IMR-90 (cell line): ENCODE data around the gene PFDN1. TPM values are rescaled to one million over a fixed set of nuclear protein-coding genes. Genes with fewer than 3 reads are reported as not detected.
A peak's percentile ranks its signal among the peaks of the same experiment; 100 is the strongest.

ENCODE experiments used
- ATAC-seq: fragments of 200-7000 bp; cut with Tn5 transposase; 2 replicates; pipeline ENCODE4 v1.9.1; 2020; ENCODE audit warnings: low read depth, mild to moderate bottlenecking, moderate library complexity
- BruUV-seq: library from RNA; stranded (reverse); fragments of 400-500 nt; replicated peaks from 2 replicates; lab custom pipeline; 2021; lab: Mats Ljungman, UMichigan
- CTCF ChIA-PET: fragments of 300-600 bp; formaldehyde crosslinking; extraction: SDS; loops from one replicate; lab custom pipeline; 2021; ENCODE audit warnings: antibody characterized with exemption; lab: Yijun Ruan, JAX
- POLR2A ChIA-PET: fragments of 300-600 bp; sonication (Branson Sonifier 250); formaldehyde crosslinking; loops from one replicate; lab custom pipeline; 2022; ENCODE audit warnings: antibody characterized with exemption; ENCODE audit not compliant: unreplicated experiment; lab: Charles Lee
- DNase-seq: peaks from one replicate; pipeline ENCODE4 v3.0.0; 2013
- H2AFZ ChIP-seq: replicated peaks from 2 replicates; pipeline ENCODE3; 2013; ENCODE audit warnings: low read length, mild to moderate bottlenecking; ENCODE audit not compliant: poor library complexity
- H2AK5ac ChIP-seq: 2 replicates; pipeline ENCODE4 v1.6.1; 2013; ENCODE audit warnings: low read depth, low read length, inconsistent platforms
- H2AK9ac ChIP-seq: replicated peaks from 2 replicates; pipeline ENCODE3; 2013; ENCODE audit warnings: mild to moderate bottlenecking, low read depth, low read length, moderate library complexity; ENCODE audit not compliant: poor library complexity
- H2BK120ac ChIP-seq: 2 replicates; pipeline ENCODE4 v1.6.1; 2013; ENCODE audit warnings: low read depth, low read length, inconsistent platforms
- H2BK15ac ChIP-seq: 3 replicates; pipeline ENCODE4 v1.6.1; 2013; ENCODE audit warnings: low read depth, low read length, inconsistent platforms
- H2BK20ac ChIP-seq: 2 replicates; pipeline ENCODE4 v1.6.1; 2013; ENCODE audit warnings: low read depth, mild to moderate bottlenecking, inconsistent platforms, low read length, moderate library complexity
- H2BK5ac ChIP-seq: 2 replicates; pipeline ENCODE4 v1.6.1; 2013; ENCODE audit warnings: mild to moderate bottlenecking, low read depth, low read length, inconsistent platforms; ENCODE audit not compliant: poor library complexity, severe bottlenecking
- H3K14ac ChIP-seq: replicated peaks from 2 replicates; pipeline ENCODE4 v1.6.1; 2013; ENCODE audit warnings: low read depth, low read length, inconsistent platforms
- H3K18ac ChIP-seq: 2 replicates; pipeline ENCODE4 v1.6.1; 2013; ENCODE audit warnings: low read depth, low read length, control low read depth
- H3K23ac ChIP-seq: 2 replicates; pipeline ENCODE4 v1.6.1; 2013; ENCODE audit warnings: low read depth, low read length, inconsistent platforms
- H3K27ac ChIP-seq: 2 replicates; pipeline ENCODE4 v1.5.1; 2013; ENCODE audit warnings: mild to moderate bottlenecking, control low read depth, low read length; ENCODE audit not compliant: insufficient read depth
- H3K27me3 ChIP-seq: 2 replicates; pipeline ENCODE4 v1.6.1; 2013; ENCODE audit warnings: low read length; ENCODE audit not compliant: control insufficient read depth, insufficient read depth
- H3K36me3 ChIP-seq: 2 replicates; pipeline ENCODE4 v1.6.1; 2013; ENCODE audit warnings: low read length, mixed read lengths; ENCODE audit not compliant: control insufficient read depth, insufficient read depth
- H3K4ac ChIP-seq: 2 replicates; pipeline ENCODE4 v1.6.1; 2013; ENCODE audit warnings: low read depth, low read length, inconsistent platforms
- H3K4me1 ChIP-seq: 2 replicates; pipeline ENCODE4 v1.6.1; 2013; ENCODE audit warnings: low read length, mixed read lengths; ENCODE audit not compliant: control insufficient read depth, insufficient read depth
- H3K4me2 ChIP-seq: 2 replicates; pipeline ENCODE4 v1.6.1; 2013; ENCODE audit warnings: low read depth, mild to moderate bottlenecking, control low read depth, low read length, moderate library complexity
- H3K4me3 ChIP-seq: 2 replicates; pipeline ENCODE4 v1.5.1; 2013; ENCODE audit warnings: low read depth, mild to moderate bottlenecking, control low read depth, low read length, moderate library complexity; ENCODE audit not compliant: insufficient read depth
- H3K56ac ChIP-seq: 2 replicates; pipeline ENCODE4 v1.6.1; 2013; ENCODE audit warnings: low read length, inconsistent platforms; ENCODE audit not compliant: insufficient read depth; ENCODE audit errors: extremely low read depth
- H3K79me1 ChIP-seq, 2 experiments: 2 replicates each; pipeline ENCODE4 v1.6.1; 2013; ENCODE audit warnings: low read length in 2 of 2, inconsistent platforms in 1 of 2, low read depth in 1 of 2
- H3K9ac ChIP-seq: 2 replicates; pipeline ENCODE4 v1.6.1; 2013; ENCODE audit warnings: low read depth, low read length, control low read depth
- H3K9me1 ChIP-seq: 2 replicates; pipeline ENCODE4 v1.6.1; 2013; ENCODE audit warnings: low read length, inconsistent platforms; ENCODE audit not compliant: insufficient read depth
- H3K9me3 ChIP-seq: 2 replicates; pipeline ENCODE4 v1.6.1; 2013; ENCODE audit warnings: low read length; ENCODE audit not compliant: control insufficient read depth, insufficient read depth
- H4K20me1 ChIP-seq: 2 replicates; pipeline ENCODE4 v1.6.1; 2013; ENCODE audit warnings: low read length, inconsistent platforms; ENCODE audit not compliant: insufficient read depth
- H4K5ac ChIP-seq: 2 replicates; pipeline ENCODE4 v1.6.1; 2013; ENCODE audit warnings: mild to moderate bottlenecking, low read depth, low read length, control low read depth
- H4K8ac ChIP-seq, 2 experiments: 2 replicates each; pipeline ENCODE4 v1.6.1; 2013; ENCODE audit warnings: low read depth in 2 of 2, low read length in 2 of 2, control low read depth in 1 of 2, inconsistent platforms in 1 of 2
- H4K91ac ChIP-seq: 2 replicates; pipeline ENCODE4 v1.6.1; 2013; ENCODE audit warnings: low read depth, low read length, inconsistent platforms; ENCODE audit not compliant: insufficient read depth
- BHLHE40 ChIP-seq: fragments of 150-350 bp; IDR thresholded peaks from 2 replicates; pipeline ENCODE4 v1.6.1; 2016; ENCODE audit warnings: mild to moderate bottlenecking, low read depth, low read length
- ELK1 ChIP-seq: fragments of 150-350 bp; IDR thresholded peaks from 2 replicates; pipeline ENCODE4 v1.6.1; 2016; ENCODE audit warnings: low read depth, mild to moderate bottlenecking, low read length, moderate library complexity, borderline replicate concordance
- MAFK ChIP-seq: IDR thresholded peaks from 2 replicates; pipeline ENCODE4 v1.6.1; 2012; ENCODE audit warnings: low read depth, low read length, improper control_type of control experiment
- MAZ ChIP-seq: IDR thresholded peaks from 2 replicates; pipeline ENCODE4 v1.6.1; 2012; ENCODE audit warnings: low read depth, mild to moderate bottlenecking, low read length, improper control_type of control experiment, moderate library complexity, borderline replicate concordance
- MXI1 ChIP-seq: IDR thresholded peaks from 2 replicates; pipeline ENCODE4 v1.6.1; 2012; ENCODE audit warnings: low read depth, mild to moderate bottlenecking, low read length, moderate library complexity, borderline replicate concordance
- NFE2L2 ChIP-seq: fragments of 150-350 bp; IDR thresholded peaks from 2 replicates; pipeline ENCODE4 v1.6.1; 2016; ENCODE audit warnings: low read depth, mild to moderate bottlenecking, low read length
- RAD21 ChIP-seq: IDR thresholded peaks from 2 replicates; pipeline ENCODE4 v1.6.1; 2012; ENCODE audit warnings: low read length, improper control_type of control experiment
- RFX5 ChIP-seq: IDR thresholded peaks from 2 replicates; pipeline ENCODE4 v1.8.0; 2012; ENCODE audit warnings: low read depth, mild to moderate bottlenecking, low read length, moderate library complexity
- WGBS, 2 experiments: methylation state at CpG; one replicate each; pipeline versions ENCODE4 v1.1.5 to v1.1.7; 2013; ENCODE audit warnings: missing lambda C conversion rate in 2 of 2; ENCODE audit not compliant: insufficient read length in 1 of 2; ENCODE audit errors: extremely low coverage in 2 of 2; 5-methylcytosine and 5-hydroxymethylcytosine counted together
- dilution Hi-C: fragments of 300-500 bp; cut with HindIII; formaldehyde crosslinking; loops from one replicate; pipeline ENCODE4 v1.14.3; 2018; ENCODE audit warnings: low sequenced_read_pairs; ENCODE audit not compliant: unreplicated experiment
- in situ Hi-C: fragments of 300-500 bp; cut with MboI; formaldehyde crosslinking; loops from 3 replicates; pipeline ENCODE4 v1.14.3; 2019; ENCODE audit warnings: low sequenced_read_pairs, inconsistent platforms, mixed read lengths
- intact Hi-C: fragments of 100-400 bp; cut with micrococcal nuclease; formaldehyde crosslinking; loops from 2 replicates; pipeline ENCODE4 v1.10.0; 2022
- polyA plus RNA-seq, 3 experiments: library from polyadenylated mRNA; depleted of rRNA; stranded (reverse); fragments of >200 nt; gene quantifications; 2 replicates each; pipeline ENCODE4 v1.2.3, GENCODE V29; 2012; ENCODE audit warnings: low replicate concordance in 1 of 3
- total RNA-seq: library from RNA; depleted of rRNA; stranded (reverse); fragments of >200 nt; gene quantifications from 2 replicates; pipeline ENCODE4 v1.2.3, GENCODE V29; 2012
- TF ChIP-seq, protein P1 (sequence below): fragments of 150-350 bp; IDR thresholded peaks from 2 replicates; pipeline ENCODE4 v1.6.1; 2017; ENCODE audit warnings: mild to moderate bottlenecking, antibody characterized with exemption, low read length, low read depth
- TF ChIP-seq, protein P2 (sequence below): conservative IDR thresholded peaks from 2 replicates; pipeline ENCODE4 v1.5.1; 2012; ENCODE audit warnings: mild to moderate bottlenecking, low read depth, low read length, improper control_type of control experiment

The PFDN1 gene
- total and polyA plus RNA-seq, 2 of the 4 experiments (the other 2 are of a cell fraction): 98.8 to 134 TPM

DNA sequence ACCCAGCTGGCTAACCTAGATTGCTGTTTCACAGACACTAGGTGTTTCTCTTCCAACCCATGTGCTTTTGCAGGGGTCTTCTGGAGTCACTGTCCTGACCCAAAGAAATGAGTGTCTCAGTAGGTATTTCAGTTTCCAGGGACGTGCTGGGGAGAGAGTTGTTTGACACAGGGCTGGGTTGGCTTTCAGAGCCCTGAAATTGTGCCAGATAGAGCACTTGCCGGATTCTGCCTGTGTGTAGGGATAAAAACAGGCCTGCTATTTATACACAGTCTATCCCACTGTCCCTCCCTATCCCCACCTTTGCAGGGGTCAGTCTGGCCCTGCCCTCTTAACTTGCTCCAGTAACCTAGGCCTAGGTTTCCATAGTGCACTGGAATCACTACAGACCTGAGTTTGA lies 44.5 kb upstream of the PFDN1 start:
- H2BK5ac ChIP-seq: no peak overlapping the region
- BruUV-seq: no TSS peak
- no peak overlapping the region; the same call in 1 of the 2 replicates for H3K23ac ChIP-seq
- H3K18ac ChIP-seq: no peak overlapping the region
- H3K36me3 ChIP-seq: no peaks in the 10 kb centered on the region; the same call in 1 of the 2 replicates
- POLR2A ChIA-PET: interaction anchor here (0.9 kb wide), 1 partner anchor 20 kb away, joined by 3 read pairs; no protein-coding TSS in a partner anchor
- no peak for DNase-seq
- peak overlapping the region; percentile 62 for H2AK9ac ChIP-seq
- no peak overlapping the region for H3K9ac ChIP-seq
- H3K4me1 ChIP-seq: peaks cover 11% of the 10 kb centered on the region
- H2BK15ac ChIP-seq: no peak overlapping the region
- no peak overlapping the region for H3K4me3 ChIP-seq
- H3K4me2 ChIP-seq: no peak overlapping the region
- H3K27me3 ChIP-seq: no peaks in the 10 kb centered on the region
- no peak overlapping the region for H4K91ac ChIP-seq
- WGBS, 2 experiments: no CpG with 5 or more reads among the region's 2 CpGs
- H3K14ac ChIP-seq: no peak overlapping the region
- no peak overlapping the region for H2BK120ac ChIP-seq
- H3K9me1 ChIP-seq: peaks cover 4% of the 10 kb centered on the region; the same call in 1 of the 2 replicates
- no peak overlapping the region for H4K8ac ChIP-seq
- intact Hi-C loops (loop anchor here (5.0 kb wide), 1 partner anchor 50 kb away; no protein-coding TSS in a partner anchor), dilution Hi-C loops (no loop called here), in situ Hi-C loops (no loop called here)
- TF ChIP-seq ELK1 (no peak), MXI1 (no peak), RAD21 (no peak), RFX5 (no peak), MAFK (no peak), BHLHE40 (no peak), NFE2L2 (no peak), MAZ (no peak)
- TF ChIP-seq, protein P1, sequence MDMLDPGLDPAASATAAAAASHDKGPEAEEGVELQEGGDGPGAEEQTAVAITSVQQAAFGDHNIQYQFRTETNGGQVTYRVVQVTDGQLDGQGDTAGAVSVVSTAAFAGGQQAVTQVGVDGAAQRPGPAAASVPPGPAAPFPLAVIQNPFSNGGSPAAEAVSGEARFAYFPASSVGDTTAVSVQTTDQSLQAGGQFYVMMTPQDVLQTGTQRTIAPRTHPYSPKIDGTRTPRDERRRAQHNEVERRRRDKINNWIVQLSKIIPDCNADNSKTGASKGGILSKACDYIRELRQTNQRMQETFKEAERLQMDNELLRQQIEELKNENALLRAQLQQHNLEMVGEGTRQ: no peak
- TF ChIP-seq, protein P2, sequence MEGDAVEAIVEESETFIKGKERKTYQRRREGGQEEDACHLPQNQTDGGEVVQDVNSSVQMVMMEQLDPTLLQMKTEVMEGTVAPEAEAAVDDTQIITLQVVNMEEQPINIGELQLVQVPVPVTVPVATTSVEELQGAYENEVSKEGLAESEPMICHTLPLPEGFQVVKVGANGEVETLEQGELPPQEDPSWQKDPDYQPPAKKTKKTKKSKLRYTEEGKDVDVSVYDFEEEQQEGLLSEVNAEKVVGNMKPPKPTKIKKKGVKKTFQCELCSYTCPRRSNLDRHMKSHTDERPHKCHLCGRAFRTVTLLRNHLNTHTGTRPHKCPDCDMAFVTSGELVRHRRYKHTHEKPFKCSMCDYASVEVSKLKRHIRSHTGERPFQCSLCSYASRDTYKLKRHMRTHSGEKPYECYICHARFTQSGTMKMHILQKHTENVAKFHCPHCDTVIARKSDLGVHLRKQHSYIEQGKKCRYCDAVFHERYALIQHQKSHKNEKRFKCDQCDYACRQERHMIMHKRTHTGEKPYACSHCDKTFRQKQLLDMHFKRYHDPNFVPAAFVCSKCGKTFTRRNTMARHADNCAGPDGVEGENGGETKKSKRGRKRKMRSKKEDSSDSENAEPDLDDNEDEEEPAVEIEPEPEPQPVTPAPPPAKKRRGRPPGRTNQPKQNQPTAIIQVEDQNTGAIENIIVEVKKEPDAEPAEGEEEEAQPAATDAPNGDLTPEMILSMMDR: no peak
- H2BK20ac ChIP-seq: no peak overlapping the region
- 0 out of 2 replicates have a peak, but pooled peaks cover 9% of the 10 kb centered on the region for H4K20me1 ChIP-seq
- no peak overlapping the region for H4K5ac ChIP-seq
- ATAC-seq: no peak
- CTCF ChIA-PET: interaction anchor here (0.5 to 11.0 kb wide), 6 partner anchors 19 to 111 kb away, joined by 3 to 233 read pairs (median 5); no protein-coding TSS in a partner anchor
- peaks cover 20 to 36% of the 10 kb centered on the region in 2 experiments for H3K79me1 ChIP-seq
- H2AFZ ChIP-seq: peak overlapping the region; percentile 18
- peak overlapping the region; percentile 31 for H2AK5ac ChIP-seq
- H3K56ac ChIP-seq: no peak overlapping the region
- H3K27ac ChIP-seq: no peak overlapping the region
- H3K9me3 ChIP-seq: no peaks in the 10 kb centered on the region
- no peak overlapping the region for H3K4ac ChIP-seq
